LNCaP clone FGC (cell line): ENCODE results near the gene GCK.

Experiments
- DNase-seq: peaks from one replicate; pipeline ENCODE4 v3.0.0-alpha.2; 2011; ENCODE audit warnings: low read depth
- H3K4me3 ChIP-seq: 2 replicates; pipeline ENCODE4 v1.5.1; 2011; ENCODE audit warnings: mild to moderate bottlenecking, low read depth, low read length, control low read depth
- TF ChIP-seq, protein P1 (sequence below): IDR thresholded peaks from 2 replicates; pipeline ENCODE4 v1.5.1; 2012; ENCODE audit warnings: mild to moderate bottlenecking; ENCODE audit not compliant: control insufficient read depth, insufficient read depth; ENCODE audit errors: extremely low read depth

Gene GCK

DNA sequence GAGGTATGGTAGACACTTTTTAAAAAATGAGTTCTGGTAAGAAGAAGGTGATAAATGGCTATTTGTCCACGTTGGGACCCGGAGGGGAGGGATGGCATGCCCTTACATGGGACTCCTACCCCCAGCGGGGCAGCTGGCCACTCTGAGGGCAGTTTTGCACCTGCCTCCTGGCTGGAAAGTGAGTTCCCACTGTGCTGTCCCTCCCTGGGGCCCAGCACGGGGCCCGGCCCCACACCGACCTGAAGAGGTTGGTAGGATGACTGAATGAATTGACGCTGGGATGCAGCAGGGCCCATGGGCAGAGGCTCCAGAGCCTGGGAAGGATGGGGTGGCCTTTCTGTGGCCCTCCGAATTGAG, 85.7 kb downstream of the GCK start:
- TF ChIP-seq, protein P1, sequence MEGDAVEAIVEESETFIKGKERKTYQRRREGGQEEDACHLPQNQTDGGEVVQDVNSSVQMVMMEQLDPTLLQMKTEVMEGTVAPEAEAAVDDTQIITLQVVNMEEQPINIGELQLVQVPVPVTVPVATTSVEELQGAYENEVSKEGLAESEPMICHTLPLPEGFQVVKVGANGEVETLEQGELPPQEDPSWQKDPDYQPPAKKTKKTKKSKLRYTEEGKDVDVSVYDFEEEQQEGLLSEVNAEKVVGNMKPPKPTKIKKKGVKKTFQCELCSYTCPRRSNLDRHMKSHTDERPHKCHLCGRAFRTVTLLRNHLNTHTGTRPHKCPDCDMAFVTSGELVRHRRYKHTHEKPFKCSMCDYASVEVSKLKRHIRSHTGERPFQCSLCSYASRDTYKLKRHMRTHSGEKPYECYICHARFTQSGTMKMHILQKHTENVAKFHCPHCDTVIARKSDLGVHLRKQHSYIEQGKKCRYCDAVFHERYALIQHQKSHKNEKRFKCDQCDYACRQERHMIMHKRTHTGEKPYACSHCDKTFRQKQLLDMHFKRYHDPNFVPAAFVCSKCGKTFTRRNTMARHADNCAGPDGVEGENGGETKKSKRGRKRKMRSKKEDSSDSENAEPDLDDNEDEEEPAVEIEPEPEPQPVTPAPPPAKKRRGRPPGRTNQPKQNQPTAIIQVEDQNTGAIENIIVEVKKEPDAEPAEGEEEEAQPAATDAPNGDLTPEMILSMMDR = no peak
- no peak overlapping the region for H3K4me3 ChIP-seq
- no peak for DNase-seq

- DNase-seq = no peak
- H3K4me3 ChIP-seq = no peak overlapping the region
Observed at GRCh38 chr7:44102846-44103565, 86.2 kb downstream of the GCK start.

GRCh38 chr7:44101966-44102845, 87.0 kb downstream of the GCK start:
- no peak for DNase-seq
- no peak overlapping the region for H3K4me3 ChIP-seq
- TF ChIP-seq, protein P1 = no peak

More at GRCh38 chr7:44102846-44103565, 86.2 kb downstream of the GCK start:
- TF ChIP-seq, protein P1 = no peak

DNA sequence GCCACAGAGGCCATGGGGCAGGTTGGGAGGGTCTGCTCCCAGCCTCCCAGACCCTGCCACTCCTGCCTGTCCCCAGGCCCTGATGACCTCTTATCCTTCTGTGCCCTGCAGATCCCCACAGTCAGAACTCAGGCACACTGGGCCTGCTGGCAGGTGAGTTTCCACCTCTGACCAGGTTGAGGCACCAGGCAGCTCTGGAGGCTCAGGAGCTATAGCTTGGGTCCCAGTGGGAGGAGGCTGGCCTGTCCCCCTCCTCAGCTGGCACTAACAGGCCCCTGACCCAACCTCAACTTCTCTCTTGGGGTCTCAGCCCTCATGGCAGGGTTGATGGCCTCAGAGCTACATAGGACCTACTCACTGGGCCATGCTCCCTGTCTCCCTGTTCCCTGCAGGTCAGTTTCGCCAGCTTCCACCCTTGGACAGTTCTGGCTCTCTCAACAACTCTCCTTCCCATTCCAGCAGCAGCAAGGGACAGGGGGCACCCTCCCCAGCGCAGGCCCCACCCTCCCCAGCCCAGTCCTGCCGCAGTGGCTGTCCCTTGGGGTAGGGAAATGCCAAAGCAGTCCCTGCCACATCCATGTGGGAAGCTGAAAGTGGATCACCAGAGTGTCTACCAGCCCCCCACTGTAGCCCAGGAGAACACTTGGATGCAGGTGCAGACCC, 87.8 kb downstream of the GCK start:
- no peak overlapping the region for H3K4me3 ChIP-seq
- no peak for DNase-seq
- TF ChIP-seq, protein P1 = no peak

DNA sequence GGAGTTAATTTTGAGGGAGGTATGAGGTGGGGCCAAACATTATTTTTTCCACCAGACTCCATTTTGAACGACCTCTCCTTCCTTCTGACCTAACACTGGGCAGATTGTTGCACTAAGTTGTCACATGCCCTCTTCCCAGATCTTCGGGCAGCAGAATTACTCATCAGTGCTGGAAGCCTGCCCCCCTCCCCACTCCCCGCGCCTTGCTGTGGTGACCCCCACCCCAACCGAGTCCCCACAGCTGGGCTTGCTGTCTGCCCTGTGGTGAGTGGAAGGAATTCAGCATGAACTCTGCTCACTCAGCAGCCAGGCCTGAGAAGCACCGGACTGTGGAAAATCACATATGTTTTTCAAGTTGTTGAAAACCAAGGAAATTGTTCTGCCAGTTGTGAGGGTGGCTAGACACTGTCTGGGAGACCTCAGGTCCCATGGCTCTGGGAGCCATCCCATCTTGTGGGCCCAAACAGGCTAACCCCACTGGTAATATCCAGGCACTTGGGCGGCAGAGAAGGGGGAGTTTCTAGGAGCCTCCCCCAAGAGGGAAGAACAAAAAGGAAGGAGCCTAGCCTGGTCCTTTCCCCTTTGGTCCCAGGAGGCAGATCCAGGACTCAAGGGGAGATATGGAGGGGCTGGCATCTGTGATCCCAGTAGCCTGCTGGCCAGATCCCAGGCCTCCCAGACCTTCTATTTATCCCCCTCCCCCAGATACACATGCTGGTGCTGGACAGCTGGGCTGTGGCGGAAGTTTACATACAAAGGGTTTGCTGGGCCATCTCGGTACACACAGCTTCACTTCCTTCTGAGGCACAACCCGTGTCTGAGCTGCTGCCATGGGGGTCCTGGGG, 88.6 kb downstream of the GCK start:
- H3K4me3 ChIP-seq = no peak overlapping the region
- no peak for DNase-seq
- TF ChIP-seq, protein P1 = no peak

DNA sequence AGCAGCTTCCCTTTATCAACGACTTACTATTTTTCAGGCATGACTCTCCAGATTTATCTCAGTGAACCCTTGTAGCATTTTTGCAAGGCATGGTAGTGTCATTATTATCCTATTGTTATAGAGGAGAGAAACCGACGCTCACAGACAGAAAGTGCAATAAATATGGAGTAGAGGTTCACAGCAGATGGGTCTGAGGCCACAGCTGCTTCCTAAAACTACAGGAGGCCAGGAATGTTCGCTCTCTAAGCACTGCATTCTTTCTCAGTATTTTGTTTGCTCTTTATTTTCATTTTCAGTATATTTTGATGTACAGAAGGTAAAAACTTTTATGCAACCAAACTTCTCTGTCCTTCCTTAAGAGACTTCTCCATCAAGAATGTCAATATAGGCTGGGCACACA, 89.6 kb downstream of the GCK start:
- H3K4me3 ChIP-seq = no peak overlapping the region
- TF ChIP-seq, protein P1 = no peak
- no peak for DNase-seq
